ENCODE measurements around the gene CFL2.
"Not testable (repeated sequence)": the region's sequence is repeated elsewhere in the genome, so short reads cannot be mapped to it uniquely, and the experiment has no call there.

CFL2 gene

GRCh38 chr14:34699873-34700621 is 14.3 kb downstream of the CFL2 start:
- no peak overlapping the region for H3K4me3 ChIP-seq (replicated peaks; ENCODE audit: low read depth, low read length)
- H3K36me3 ChIP-seq (ENCODE audit: control insufficient read depth, insufficient read depth, low read length), result no peaks in the 10 kb centered on the region
- H3K27me3 ChIP-seq (replicated peaks; ENCODE audit: control insufficient read depth, insufficient read depth, low read length), result no peaks in the 10 kb centered on the region
- no peak for DNase-seq (ENCODE audit: extremely low read depth, insufficient read length)
- TF ChIP-seq, protein P1, sequence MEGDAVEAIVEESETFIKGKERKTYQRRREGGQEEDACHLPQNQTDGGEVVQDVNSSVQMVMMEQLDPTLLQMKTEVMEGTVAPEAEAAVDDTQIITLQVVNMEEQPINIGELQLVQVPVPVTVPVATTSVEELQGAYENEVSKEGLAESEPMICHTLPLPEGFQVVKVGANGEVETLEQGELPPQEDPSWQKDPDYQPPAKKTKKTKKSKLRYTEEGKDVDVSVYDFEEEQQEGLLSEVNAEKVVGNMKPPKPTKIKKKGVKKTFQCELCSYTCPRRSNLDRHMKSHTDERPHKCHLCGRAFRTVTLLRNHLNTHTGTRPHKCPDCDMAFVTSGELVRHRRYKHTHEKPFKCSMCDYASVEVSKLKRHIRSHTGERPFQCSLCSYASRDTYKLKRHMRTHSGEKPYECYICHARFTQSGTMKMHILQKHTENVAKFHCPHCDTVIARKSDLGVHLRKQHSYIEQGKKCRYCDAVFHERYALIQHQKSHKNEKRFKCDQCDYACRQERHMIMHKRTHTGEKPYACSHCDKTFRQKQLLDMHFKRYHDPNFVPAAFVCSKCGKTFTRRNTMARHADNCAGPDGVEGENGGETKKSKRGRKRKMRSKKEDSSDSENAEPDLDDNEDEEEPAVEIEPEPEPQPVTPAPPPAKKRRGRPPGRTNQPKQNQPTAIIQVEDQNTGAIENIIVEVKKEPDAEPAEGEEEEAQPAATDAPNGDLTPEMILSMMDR (IDR thresholded peaks at IDR 0.05; ENCODE audit: insufficient read depth, low read length, poor library complexity, severe bottlenecking), result no peak

- not testable (repeated sequence) for H3K36me3 ChIP-seq (ENCODE audit: control insufficient read depth, insufficient read depth, low read length); DNase-seq (ENCODE audit: extremely low read depth, insufficient read length); H3K4me3 ChIP-seq (replicated peaks; ENCODE audit: low read depth, low read length); H3K27me3 ChIP-seq (replicated peaks; ENCODE audit: control insufficient read depth, insufficient read depth, low read length)
Measured at GRCh38 chr14:34694216-34694615, 20.2 kb downstream of the CFL2 start.

GRCh38 chr14:34693228-34693939 is 21.0 kb downstream of the CFL2 start:
- no peak overlapping the region for H3K4me3 ChIP-seq (replicated peaks; ENCODE audit: low read depth, low read length)

GRCh38 chr14:34692898-34693227 is 21.5 kb downstream of the CFL2 start:
- Histone ChIP-seq H3K4me3 (replicated peaks; ENCODE audit: low read depth, low read length) (no peak overlapping the region), H3K27me3 (replicated peaks; ENCODE audit: control insufficient read depth, insufficient read depth, low read length) (no peaks in the 10 kb centered on the region), H3K36me3 (ENCODE audit: control insufficient read depth, insufficient read depth, low read length) (no peaks in the 10 kb centered on the region)
- TF ChIP-seq, protein P1 (IDR thresholded peaks at IDR 0.05; ENCODE audit: insufficient read depth, low read length, poor library complexity, severe bottlenecking), result no peak
- no peak for DNase-seq (ENCODE audit: extremely low read depth, insufficient read length)

More at GRCh38 chr14:34693228-34693939, 21.0 kb downstream of the CFL2 start:
- TF ChIP-seq, protein P1 (IDR thresholded peaks at IDR 0.05; ENCODE audit: insufficient read depth, low read length, poor library complexity, severe bottlenecking), result no peak
- Histone ChIP-seq H3K27me3 (replicated peaks; ENCODE audit: control insufficient read depth, insufficient read depth, low read length) (no peaks in the 10 kb centered on the region), H3K36me3 (ENCODE audit: control insufficient read depth, insufficient read depth, low read length) (no peaks in the 10 kb centered on the region)
- DNase-seq (ENCODE audit: extremely low read depth, insufficient read length), result no peak

GRCh38 chr14:34692348-34692747 is 22.0 kb downstream of the CFL2 start:
- DNase-seq (ENCODE audit: extremely low read depth, insufficient read length), result no peak
- no peak overlapping the region for H3K4me3 ChIP-seq (replicated peaks; ENCODE audit: low read depth, low read length)
- no peaks in the 10 kb centered on the region for H3K36me3 ChIP-seq (ENCODE audit: control insufficient read depth, insufficient read depth, low read length)
- TF ChIP-seq, protein P1 (IDR thresholded peaks at IDR 0.05; ENCODE audit: insufficient read depth, low read length, poor library complexity, severe bottlenecking), result no peak
- no peaks in the 10 kb centered on the region for H3K27me3 ChIP-seq (replicated peaks; ENCODE audit: control insufficient read depth, insufficient read depth, low read length)

DNA sequence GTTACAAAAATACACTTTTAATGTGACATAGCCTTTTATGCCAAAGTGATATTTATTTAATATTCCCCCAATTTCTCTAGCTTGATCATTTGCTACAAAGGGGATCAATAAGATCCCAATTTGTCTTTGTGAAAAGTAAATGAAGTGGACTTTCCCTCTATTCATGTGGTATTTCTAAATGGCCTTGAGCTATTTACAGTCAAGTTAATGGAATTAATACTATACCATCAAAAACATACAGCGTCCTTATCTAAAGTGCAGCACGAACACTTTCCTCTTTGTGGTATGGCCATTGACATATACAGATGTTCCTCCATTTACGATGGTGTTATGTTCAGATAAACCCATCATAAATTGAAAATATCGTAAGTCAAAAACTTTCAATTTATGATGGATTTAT is 23.2 kb downstream of the CFL2 start:
- DNase-seq (ENCODE audit: extremely low read depth, insufficient read length), result no peak

More for the DNA sequence above, 23.2 kb downstream of the CFL2 start:
- Histone ChIP-seq H3K4me3 (replicated peaks; ENCODE audit: low read depth, low read length) (no peak overlapping the region), H3K27me3 (replicated peaks; ENCODE audit: control insufficient read depth, insufficient read depth, low read length) (no peaks in the 10 kb centered on the region), H3K36me3 (ENCODE audit: control insufficient read depth, insufficient read depth, low read length) (no peaks in the 10 kb centered on the region)
- TF ChIP-seq, protein P1 (IDR thresholded peaks at IDR 0.05; ENCODE audit: insufficient read depth, low read length, poor library complexity, severe bottlenecking), result no peak
